GM12878 (cell line): Measurements from ENCODE around the gene SDK2. TPM values are rescaled to one million over a fixed set of nuclear protein-coding genes. Genes with fewer than 3 reads are reported as not detected.

Source experiments
- ATAC-seq: fragments of 200-7000 bp; cut with Tn5 transposase; 3 replicates; pipeline ENCODE4 v1.9.1; 2020; ENCODE audit warnings: mild to moderate bottlenecking, moderate library complexity
- BruUV-seq: library from RNA; stranded (reverse); fragments of 400-500 nt; replicated peaks from 2 replicates; lab custom pipeline; 2021; lab: Mats Ljungman, UMichigan
- CTCF ChIA-PET: fragments of 300-600 bp; sonication (Branson Sonifier 250); formaldehyde crosslinking; extraction: SDS; loops from one replicate; lab custom pipeline; 2021; ENCODE audit warnings: inconsistent platforms; lab: Yijun Ruan, JAX
- POLR2A ChIA-PET: fragments of 350-600 bp; formaldehyde crosslinking; extraction: SDS; loops from one replicate; lab custom pipeline; 2021; ENCODE audit warnings: inconsistent platforms; lab: Charles Lee
- RAD21 ChIA-PET: fragments of 300-600 bp; sonication (Branson Sonifier 250); formaldehyde crosslinking; loops from one replicate; lab custom pipeline; 2023; ENCODE audit warnings: antibody characterized with exemption; ENCODE audit not compliant: unreplicated experiment; lab: Charles Lee
- SMC1A ChIA-PET: fragments of 300-600 bp; sonication (Branson Sonifier 250); formaldehyde crosslinking; loops from one replicate; lab custom pipeline; 2023; ENCODE audit not compliant: unreplicated experiment, uncharacterized antibody; lab: Charles Lee
- DNase-seq: peaks from one replicate; pipeline ENCODE4 v3.0.0-alpha.2; 2011; ENCODE audit warnings: low read depth, low spot score
- FAIRE-seq: peaks from 3 replicates; lab custom pipeline; 2011; peaks lifted over from hg19 to GRCh38; lab: Jason Lieb, UNC
- H2AFZ ChIP-seq: 2 replicates; pipeline ENCODE4 v1.6.0; 2011; ENCODE audit warnings: low read depth, low read length, control low read depth; ENCODE audit not compliant: control insufficient read depth
- H3K27ac ChIP-seq: 2 replicates; pipeline ENCODE4 v1.5.1; 2011; ENCODE audit warnings: control low read depth; ENCODE audit not compliant: control insufficient read depth, insufficient read depth
- H3K27me3 ChIP-seq, 2 experiments: replicated peaks in 1 of 2; 2 replicates each; pipeline versions ENCODE4 v1.6.0 to v1.6.1; 2011; ENCODE audit warnings: low read length in 1 of 2; ENCODE audit not compliant: control insufficient read depth in 2 of 2, insufficient read depth in 2 of 2
- H3K36me3 ChIP-seq, 2 experiments: 2 replicates each; pipeline ENCODE4 v1.5.1; 2011; ENCODE audit warnings: low read length in 1 of 2; ENCODE audit not compliant: control insufficient read depth in 2 of 2, insufficient read depth in 2 of 2
- H3K4me1 ChIP-seq: 2 replicates; pipeline ENCODE4 v1.6.1; 2011; ENCODE audit warnings: mild to moderate bottlenecking, low read length, moderate library complexity, mixed read lengths; ENCODE audit not compliant: control insufficient read depth, insufficient read depth
- H3K4me2 ChIP-seq: 2 replicates; pipeline ENCODE4 v1.6.0; 2011; ENCODE audit warnings: control low read depth; ENCODE audit not compliant: control insufficient read depth, insufficient read depth
- H3K4me3 ChIP-seq: fragments of 200-600 bp; sonication (generic); 2 replicates; pipeline ENCODE4 v1.5.1; 2016
- H3K79me2 ChIP-seq: 2 replicates; pipeline ENCODE4 v1.6.0; 2011; ENCODE audit warnings: low read length; ENCODE audit not compliant: control insufficient read depth, insufficient read depth
- H3K9ac ChIP-seq: 2 replicates; pipeline ENCODE4 v1.8.0; 2011; ENCODE audit warnings: low read length, control low read depth, mixed read lengths; ENCODE audit not compliant: control insufficient read depth, insufficient read depth
- H3K9me3 ChIP-seq: replicated peaks from 3 replicates; pipeline ENCODE4 v1.5.1; 2011; ENCODE audit warnings: mild to moderate bottlenecking, low read length; ENCODE audit not compliant: control insufficient read depth, insufficient read depth
- H4K20me1 ChIP-seq: 2 replicates; pipeline ENCODE4 v1.6.0; 2011; ENCODE audit not compliant: control insufficient read depth, insufficient read depth
- BCL3 ChIP-seq: IDR thresholded peaks from 2 replicates; pipeline ENCODE4 v1.6.1; 2011; ENCODE audit warnings: borderline replicate concordance, low read depth, mild to moderate bottlenecking, moderate library complexity, low read length; ENCODE audit not compliant: insufficient read depth, poor library complexity, severe bottlenecking
- ESRRA ChIP-seq: IDR thresholded peaks from 2 replicates; pipeline ENCODE4 v1.6.1; 2012; ENCODE audit warnings: mild to moderate bottlenecking, low read length, improper control_type of control experiment
- HDGF ChIP-seq: fragments of 450-650 bp; IDR thresholded peaks from 2 replicates; pipeline ENCODE4 v1.6.1; 2016; ENCODE audit warnings: antibody characterized with exemption
- IRF4 ChIP-seq: IDR thresholded peaks from 2 replicates; pipeline ENCODE4 v1.6.1; 2011; ENCODE audit warnings: low read depth, low read length
- MEF2B ChIP-seq: fragments of 450-650 bp; IDR thresholded peaks from 2 replicates; pipeline ENCODE4 v1.6.1; 2018; ENCODE audit warnings: mild to moderate bottlenecking, moderate library complexity; ENCODE audit not compliant: partially characterized antibody, poor library complexity, severe bottlenecking
- NBN ChIP-seq: fragments of 450-650 bp; IDR thresholded peaks from 2 replicates; pipeline ENCODE4 v1.6.1; 2016
- REST ChIP-seq: IDR thresholded peaks from 2 replicates; pipeline ENCODE4 v1.6.1; 2012; ENCODE audit warnings: mild to moderate bottlenecking, low read depth, low read length
- SMARCA5 ChIP-seq: fragments of 450-650 bp; IDR thresholded peaks from 2 replicates; pipeline ENCODE4 v1.6.1; 2017; ENCODE audit warnings: mild to moderate bottlenecking
- SMC3 ChIP-seq: IDR thresholded peaks from 2 replicates; pipeline ENCODE4 v1.6.1; 2011; ENCODE audit warnings: low read length, improper control_type of control experiment, borderline replicate concordance
- TARDBP ChIP-seq: IDR thresholded peaks from 2 replicates; pipeline ENCODE4 v1.6.1; 2016; ENCODE audit warnings: borderline replicate concordance
- TCF3 ChIP-seq: IDR thresholded peaks from 2 replicates; pipeline ENCODE4 v1.6.1; 2012; ENCODE audit warnings: low read depth, mild to moderate bottlenecking, low read length, borderline replicate concordance; ENCODE audit not compliant: insufficient read depth
- WRNIP1 ChIP-seq: IDR thresholded peaks from 2 replicates; pipeline ENCODE4 v1.6.1; 2011; ENCODE audit warnings: low read depth, low read length, improper control_type of control experiment, borderline replicate concordance
- YY1 ChIP-seq: IDR thresholded peaks from 2 replicates; pipeline ENCODE4 v1.6.1; 2011; ENCODE audit warnings: low read depth, mild to moderate bottlenecking, low read length
- ZNF274 ChIP-seq: IDR thresholded peaks from one replicate; pipeline ENCODE4 v1.8.0; 2011; ENCODE audit not compliant: insufficient read length, insufficient read depth
- ZNF384 ChIP-seq: IDR thresholded peaks from 2 replicates; pipeline ENCODE4 v1.6.1; 2012; ENCODE audit warnings: low read depth, mild to moderate bottlenecking, low read length, improper control_type of control experiment, borderline replicate concordance
- ZNF687 ChIP-seq: fragments of 450-650 bp; IDR thresholded peaks from 2 replicates; pipeline ENCODE4 v1.6.1; 2017; ENCODE audit warnings: mild to moderate bottlenecking, moderate library complexity
- WGBS: methylation state at CpG from one replicate; pipeline ENCODE4 v1.1.6; 2016; ENCODE audit warnings: low lambda C conversion rate; ENCODE audit not compliant: insufficient replicate concordance, insufficient coverage; ENCODE audit errors: missing lambda C conversion rate; 5-methylcytosine and 5-hydroxymethylcytosine counted together
- in situ Hi-C: fragments of 300-500 bp; cut with MboI; formaldehyde crosslinking; loops from 9 replicates; pipeline ENCODE4 v1.14.3; 2018; ENCODE audit warnings: mixed read lengths
- intact Hi-C: fragments of 100-400 bp; cut with micrococcal nuclease; formaldehyde crosslinking; loops from one replicate; pipeline ENCODE4 v1.14.2; 2022; ENCODE audit not compliant: unreplicated experiment
- polyA plus RNA-seq, 11 experiments: library from polyadenylated mRNA; depleted of rRNA in 4 of 11; unstranded in 6 of 11; stranded (reverse) in 5 of 11; fragments of >200 nt; fragmentation: Nextera tagmentation in 4 of 11; fragmentation: Illumina TruSeq in 1 of 11; extraction: Ambion mirVana in 4 of 11; extraction: Trizol in 1 of 11; gene quantifications; 1 replicate in 1 of 11; 2 replicates in 10 of 11; pipeline versions ENCODE4 v1.2.1 to v1.2.3, GENCODE V29; 2011 to 2016; ENCODE audit warnings: inconsistent platforms in 2 of 11, missing spikeins in 2 of 11, low read depth in 1 of 11
- total RNA-seq, 4 experiments: library from RNA; depleted of rRNA in 3 of 4; stranded (reverse); fragments of >200 nt in 3 of 4; fragmentation: Illumina TruSeq in 1 of 4; extraction: Trizol in 1 of 4; gene quantifications; 2 replicates each; pipeline versions ENCODE4 v1.2.1 to v1.2.3, GENCODE V29; 2013 to 2021

Gene SDK2
- total and polyA plus RNA-seq, 10 of the 15 experiments (the other 5 are each of a cell fraction or from before 2014, with no cell fraction given): 0.03 to 0.08 (median 0.03) TPM; not detected in 7

- TF ChIP-seq SMARCA5 (no peak), HDGF (no peak), NBN (no peak), WRNIP1 (no peak), ZNF687 (no peak), TARDBP (no peak)
Measured at GRCh38 chr17:73419051-73419450, 225.2 kb downstream of the SDK2 start (continued).

GRCh38 chr17:73415782-73416181, 228.5 kb downstream of the SDK2 start:
- H3K36me3 ChIP-seq: no peaks in the 10 kb centered on the region
- in situ Hi-C loops (no loop called here), intact Hi-C loops (no loop called here)
- POLR2A ChIA-PET: no interaction called here
- CTCF ChIA-PET: no interaction called here
- ATAC-seq (no peak), FAIRE-seq (no peak), DNase-seq (no peak)
- RAD21 ChIA-PET: interaction anchor here (1.0 kb wide), 1 partner anchor 170 kb away, joined by 3 read pairs; no protein-coding TSS in a partner anchor
- no peak overlapping the region for H3K4me3 ChIP-seq
- H3K27ac ChIP-seq: no peak overlapping the region
- H3K79me2 ChIP-seq: no peaks in the 10 kb centered on the region
- no TSS peak for BruUV-seq
- no peaks in the 10 kb centered on the region for H3K9me3 ChIP-seq
- H3K4me1 ChIP-seq: no peaks in the 10 kb centered on the region
- H3K4me2 ChIP-seq: no peak overlapping the region
- SMC1A ChIA-PET: no interaction called here
- no peak overlapping the region for H3K9ac ChIP-seq
- WGBS: 52% methylated on average over 15 of the region's 15 CpGs
- H4K20me1 ChIP-seq: no peaks in the 10 kb centered on the region
- H2AFZ ChIP-seq: no peak overlapping the region
- no peaks in the 10 kb centered on the region for H3K27me3 ChIP-seq
- TF ChIP-seq ESRRA (no peak), BCL3 (no peak), REST (no peak), YY1 (no peak), TCF3 (no peak), ZNF274 (no peak), SMARCA5 (no peak), IRF4 (no peak), SMC3 (no peak), MEF2B (no peak), ZNF384 (no peak)
